Stimulated activated CD8-positive, alpha-beta memory T cell treated with anti-CD3 and anti-CD28 coated beads, Interleukin-7, amount 100 ng/mL, for 4 hours (primary cell): ENCODE measurements around the gene ITGA6.

ENCODE experiments used
- DNase-seq, 2 donors: peaks; one replicate each; pipeline ENCODE4 v3.0.0-alpha.2; 2020; ENCODE audit warnings: low read depth in 2 of 2

Gene ITGA6

DNA sequence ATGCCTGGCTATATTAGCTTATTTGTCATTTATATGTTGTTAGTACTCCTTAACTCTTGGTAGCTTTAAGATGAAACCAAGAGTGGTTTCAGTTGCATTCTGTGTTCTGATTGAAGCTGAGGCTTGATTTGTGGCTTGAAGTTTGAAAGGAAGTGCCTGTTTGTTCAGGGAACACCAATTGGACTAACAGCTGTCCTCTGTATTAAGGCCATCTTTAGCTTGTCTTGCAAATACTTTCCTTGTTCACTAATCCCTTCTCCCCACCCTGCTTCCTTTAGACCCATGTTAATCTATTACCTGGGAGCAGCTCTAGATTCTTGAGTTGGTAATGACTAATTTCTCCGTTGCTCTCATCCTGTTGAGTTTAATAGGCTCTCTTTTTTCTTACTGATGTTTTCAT lies 13.4 kb downstream of the ITGA6 start:
- DNase-seq = no peak

DNA sequence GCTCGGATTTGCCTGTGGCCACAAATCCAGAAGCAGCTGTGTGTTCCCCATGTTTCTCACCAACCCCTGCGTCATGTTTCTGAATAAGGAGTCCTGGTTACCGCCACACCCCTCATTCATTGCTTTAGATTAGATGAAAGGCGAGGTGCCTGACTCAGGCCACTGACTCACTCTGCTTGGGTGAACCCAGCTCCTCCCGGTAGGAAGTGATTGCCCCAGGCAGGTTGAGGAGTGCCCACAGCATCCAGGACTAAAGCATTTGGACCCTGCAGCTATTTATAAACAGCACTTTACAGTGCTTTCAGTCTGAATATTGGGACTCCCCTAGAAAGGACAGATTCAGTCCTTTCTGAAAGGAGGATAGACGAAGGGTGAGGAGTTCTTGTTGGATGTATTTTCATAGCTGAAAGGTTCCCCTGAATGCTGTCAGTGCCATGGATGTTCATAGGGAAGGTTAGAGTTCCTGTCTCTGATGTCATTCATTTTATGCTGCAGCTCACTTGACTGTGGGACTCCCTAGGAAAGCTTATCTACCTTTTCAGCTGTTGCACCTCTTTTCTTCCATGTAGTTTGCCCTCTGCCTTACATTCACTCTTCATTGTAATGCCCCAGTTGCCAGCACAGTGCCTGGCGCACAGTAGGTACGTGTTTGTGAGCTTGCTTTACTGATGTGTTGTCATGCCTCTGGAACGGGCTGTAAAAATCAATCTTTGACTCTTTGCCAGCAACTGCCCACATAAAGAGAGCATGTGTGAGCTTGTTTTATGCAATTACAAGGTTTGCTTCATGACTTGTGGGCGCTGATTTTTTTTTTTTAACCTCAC lies 14.9 kb downstream of the ITGA6 start:
- peak in 1 of 2 donors; percentile 48 for DNase-seq

DNA sequence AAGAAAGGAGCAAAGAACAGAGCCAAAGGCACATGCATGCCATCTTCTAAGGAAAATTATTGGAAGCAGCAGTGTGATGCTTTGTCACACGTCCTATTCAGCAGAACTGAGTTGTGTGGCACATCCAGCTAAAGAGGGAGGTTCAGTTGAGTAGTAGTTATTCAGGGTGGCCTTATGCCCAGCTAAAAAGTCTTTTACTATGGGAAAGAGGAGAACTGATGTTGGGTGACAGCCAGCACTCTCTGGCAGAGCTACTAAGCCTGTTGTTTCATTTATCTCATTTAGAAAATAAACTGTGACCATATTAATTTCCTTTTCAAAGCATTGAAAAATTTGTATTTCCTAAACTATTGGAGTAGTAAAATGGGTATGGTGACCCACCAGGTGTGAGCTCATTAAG lies 18.5 kb downstream of the ITGA6 start:
- no peak for DNase-seq

DNA sequence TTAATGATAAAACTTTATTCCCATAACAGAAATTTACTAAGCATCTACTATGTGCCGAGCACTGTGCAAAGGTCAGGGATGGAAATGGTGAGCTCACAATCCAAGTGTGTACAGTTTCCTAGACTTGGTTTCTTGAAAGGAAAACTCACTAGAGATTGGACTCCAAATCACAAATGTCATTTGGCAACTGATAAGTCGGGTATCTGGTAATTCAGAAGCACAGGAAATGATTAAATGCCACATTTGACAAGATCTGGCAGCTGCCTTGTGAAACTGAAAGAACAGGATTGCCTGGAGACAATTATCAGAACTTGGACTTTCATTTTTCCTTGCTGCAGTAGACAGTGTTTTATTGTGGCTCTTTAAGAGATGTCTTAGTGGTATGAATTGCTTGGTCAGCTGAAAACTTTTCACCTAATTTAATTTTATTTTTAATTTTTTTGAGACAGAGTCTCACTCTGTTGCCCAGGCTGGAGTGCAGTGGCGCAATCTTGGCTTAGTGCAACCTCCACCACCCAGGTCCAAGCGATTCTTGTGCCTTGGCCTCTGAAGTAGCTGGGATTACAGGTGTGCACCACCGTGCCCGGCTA lies 19.2 kb downstream of the ITGA6 start:
- DNase-seq = no peak

DNA sequence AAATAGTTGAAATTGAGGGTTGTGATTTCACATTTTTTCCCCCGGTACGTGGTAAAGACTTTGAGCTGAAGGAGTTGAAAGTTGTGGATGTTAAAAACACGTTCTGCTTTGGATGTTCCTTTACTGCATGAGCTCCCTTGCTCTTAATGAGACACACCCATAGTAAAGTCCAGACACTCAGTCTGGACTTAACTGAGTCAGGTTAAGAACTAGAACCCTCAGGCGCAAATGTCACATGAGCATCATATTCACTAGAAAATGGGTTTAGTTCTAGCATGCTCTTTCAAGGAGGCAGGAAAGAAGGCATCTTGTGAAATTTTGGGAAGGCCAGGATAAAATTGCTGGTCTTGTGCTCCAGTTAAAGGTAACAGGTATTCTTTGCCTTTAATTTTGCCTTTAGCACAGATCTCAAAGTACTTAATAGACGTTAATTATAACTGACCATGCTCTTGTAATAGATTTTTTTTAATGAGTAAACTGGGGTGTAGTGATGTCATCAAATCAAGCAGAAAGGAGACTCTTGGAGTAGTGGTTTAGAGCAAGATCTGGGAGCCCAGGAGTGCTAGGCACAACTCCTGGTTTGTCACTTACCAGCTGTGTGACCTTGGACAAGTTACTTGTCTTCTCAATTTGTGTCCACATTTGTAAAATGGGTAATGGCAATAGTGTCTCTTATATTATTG lies 20.6 kb downstream of the ITGA6 start:
- DNase-seq = no peak

DNA sequence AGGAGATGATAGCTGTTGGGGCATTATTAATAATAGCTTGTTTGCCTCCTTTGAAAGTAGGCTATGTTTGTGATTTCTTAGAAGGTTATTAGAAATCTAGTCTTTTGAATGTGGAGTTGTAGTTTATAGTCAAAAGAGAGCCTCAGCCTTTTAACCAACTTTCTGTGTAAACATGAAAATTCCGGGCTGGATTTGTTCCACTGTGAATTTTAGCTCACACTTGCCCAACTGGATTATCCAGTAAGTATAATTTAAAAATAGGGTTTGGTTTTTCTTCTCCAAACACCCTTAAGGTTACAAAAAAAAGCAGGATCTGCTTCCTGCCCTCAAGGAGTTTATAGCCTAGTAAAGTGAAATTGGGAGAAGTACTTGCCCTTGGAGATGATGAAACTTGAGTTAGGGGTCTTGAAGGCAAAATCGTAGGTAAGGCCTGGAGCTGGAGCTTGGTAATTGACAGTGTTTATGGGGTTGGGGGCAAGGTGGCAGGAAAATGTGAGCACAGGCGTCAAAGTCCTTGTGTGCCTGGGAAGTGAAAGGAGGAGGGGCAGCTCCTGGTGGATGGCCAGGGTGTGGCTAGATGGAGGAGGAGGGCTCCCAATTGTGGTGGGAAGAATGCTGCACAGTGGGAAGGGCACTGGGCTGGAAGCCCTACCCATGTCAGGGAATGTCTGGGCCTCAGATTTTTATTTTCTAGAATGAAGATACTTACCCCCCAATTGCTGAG lies 21.3 kb downstream of the ITGA6 start:
- no peak for DNase-seq

DNA sequence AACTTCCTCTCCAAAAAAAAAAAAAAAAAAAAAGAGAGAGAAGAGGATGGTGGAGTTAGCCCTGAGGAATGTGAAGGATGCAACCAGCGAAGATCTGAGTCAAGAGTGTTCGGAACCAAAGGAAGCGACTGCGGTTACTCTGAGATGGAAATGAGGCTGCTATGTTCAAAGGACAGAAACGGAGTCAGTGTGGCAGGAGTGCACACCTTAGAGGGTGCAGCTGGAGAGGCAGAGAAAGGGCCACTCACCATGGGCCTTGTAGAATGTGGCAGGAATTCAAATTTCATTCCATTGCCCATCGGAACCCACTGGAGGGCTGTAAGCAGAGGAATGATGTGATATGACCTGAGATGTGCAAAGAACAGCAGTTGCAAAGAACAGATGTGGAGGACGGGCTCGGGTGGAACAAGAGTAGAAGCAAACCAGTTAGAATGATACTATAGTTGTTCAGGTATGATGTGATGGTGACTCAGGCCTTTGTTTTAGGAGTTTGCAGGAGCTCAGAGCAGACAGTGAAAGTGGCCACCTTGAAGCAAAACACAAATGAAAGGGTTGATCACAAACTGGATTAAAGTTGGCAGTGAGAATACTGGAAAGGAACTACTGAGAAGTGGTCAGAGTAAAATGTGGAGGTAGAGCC lies 22.6 kb downstream of the ITGA6 start:
- DNase-seq = no peak

DNA sequence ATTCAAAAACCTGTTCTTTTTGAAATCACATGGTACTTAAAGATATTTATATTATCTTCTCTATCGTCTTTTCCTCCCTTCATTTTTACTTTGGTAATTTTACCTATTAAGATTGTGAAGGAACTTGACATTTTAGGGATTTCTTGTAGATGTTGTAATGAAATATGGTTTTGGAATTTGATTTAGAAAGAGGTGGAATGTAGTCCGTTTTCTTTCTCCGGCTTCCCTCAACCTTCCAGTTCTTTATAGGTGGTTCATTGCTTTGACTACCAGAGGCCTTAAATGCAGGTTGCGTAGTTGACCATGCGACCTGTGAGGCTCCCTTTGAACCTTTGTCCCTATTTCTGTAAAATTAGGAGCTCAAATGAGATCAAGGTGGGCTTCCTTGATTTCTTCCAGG lies 24.5 kb downstream of the ITGA6 start:
- no peak for DNase-seq

DNA sequence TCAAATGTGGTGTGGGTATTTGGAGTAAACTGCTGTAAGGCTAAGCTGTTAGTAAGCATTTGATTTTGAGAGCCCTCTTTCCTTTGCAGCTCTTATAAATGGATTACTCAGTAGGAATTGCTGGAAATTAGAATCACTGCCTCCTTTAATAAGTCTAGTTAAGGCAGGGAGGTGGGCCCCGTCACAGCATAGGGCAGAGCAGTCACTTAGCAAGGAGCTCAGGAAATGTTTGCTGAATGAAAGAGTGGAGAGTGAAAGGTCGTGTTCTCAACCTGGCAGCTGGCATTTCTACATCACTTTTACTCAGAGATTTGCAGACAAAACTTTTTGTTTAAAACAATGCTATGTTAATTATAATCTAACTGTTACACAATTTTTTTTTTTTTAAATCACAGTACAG lies 25.5 kb downstream of the ITGA6 start:
- no peak for DNase-seq

DNA sequence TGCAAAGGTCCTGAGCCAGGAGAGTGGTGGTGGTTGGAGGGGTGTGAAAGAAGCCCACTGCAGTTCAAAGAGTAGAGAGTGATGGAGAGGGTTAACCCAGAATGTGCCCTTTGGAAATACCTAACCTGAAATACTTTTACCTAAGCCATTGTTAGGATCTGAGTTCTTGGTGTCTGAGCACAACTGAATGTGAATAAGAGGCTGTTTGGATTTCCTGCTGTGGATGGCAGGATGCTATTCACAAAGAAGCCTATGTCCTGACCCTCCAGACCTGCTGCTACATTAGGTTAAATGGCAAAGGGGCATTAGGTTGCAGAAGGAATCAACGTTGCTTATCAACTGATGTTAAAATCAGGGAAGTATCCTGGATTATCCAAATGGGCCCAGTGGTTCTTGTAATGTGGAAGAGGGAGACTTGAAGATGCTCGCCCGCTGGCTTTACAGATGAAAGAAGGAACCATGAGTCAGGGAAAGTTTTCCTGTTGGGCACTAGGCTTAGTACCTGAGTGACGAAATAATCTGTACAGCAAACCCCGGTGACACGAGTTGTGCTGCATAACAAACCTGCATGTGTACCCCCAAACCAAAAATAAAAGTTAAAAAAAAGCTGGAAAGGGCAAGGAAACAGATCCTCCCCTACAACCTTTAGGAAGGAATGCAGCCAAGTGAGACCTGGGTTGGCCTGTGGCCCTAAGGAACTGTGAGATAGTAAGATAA lies 27.2 kb downstream of the ITGA6 start:
- no peak for DNase-seq

DNA sequence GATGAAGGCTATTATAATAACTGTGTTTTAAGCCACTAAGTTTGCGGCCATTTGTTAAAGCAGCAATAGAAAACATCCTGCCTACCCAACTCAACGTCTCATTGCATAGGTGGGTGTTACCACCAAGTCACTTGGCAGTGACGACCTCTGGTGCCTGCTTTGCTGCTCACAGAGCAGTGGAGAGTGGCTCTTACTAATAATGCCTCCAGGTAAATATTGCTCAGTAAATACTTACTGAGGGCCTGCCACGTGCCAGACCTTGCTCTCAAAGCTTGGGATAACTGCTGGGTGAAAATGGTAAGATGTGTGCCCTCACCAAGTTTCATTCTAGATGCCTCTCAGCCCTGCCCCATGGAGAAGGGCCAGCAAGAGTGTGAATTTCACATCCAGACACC lies 27.7 kb downstream of the ITGA6 start:
- DNase-seq = no peak

DNA sequence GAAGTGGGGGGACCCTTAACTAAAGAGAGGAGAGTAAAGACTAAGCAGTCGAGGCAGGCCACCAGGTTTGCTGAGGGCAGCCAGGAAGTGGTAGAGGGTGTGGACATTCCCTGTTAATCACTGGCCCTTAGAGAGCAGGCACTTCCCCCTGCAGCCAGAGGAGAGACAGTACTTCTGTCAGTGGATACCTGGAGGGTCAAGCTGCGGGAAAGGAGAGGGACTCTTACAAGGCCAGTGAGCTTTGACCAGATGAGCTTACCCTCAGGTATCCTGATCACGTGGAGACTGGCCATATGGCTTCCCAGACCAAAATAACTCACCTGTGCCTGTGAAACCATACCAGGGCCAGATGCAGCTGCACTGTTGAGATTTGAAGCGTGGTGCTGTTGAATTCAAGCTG lies 28.6 kb downstream of the ITGA6 start:
- no peak for DNase-seq

DNA sequence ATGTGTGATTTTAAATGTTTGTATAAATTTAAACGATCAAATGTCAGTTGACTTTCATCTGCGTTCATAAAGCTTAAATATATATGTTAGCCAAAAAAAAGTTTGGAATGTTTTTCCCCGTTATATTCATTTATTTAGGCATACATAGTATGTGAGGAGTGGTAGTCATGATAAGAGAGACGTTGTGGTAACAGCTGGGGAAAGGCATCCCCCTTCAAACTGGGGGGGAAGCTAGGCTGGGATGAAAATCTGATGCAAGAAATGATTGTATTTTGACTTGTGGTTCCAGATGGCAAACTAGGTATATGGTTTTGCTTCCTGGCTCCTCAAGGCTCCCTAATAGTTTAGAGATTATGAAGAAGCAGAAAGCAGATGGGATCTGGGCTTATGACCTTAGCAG lies 30.1 kb downstream of the ITGA6 start:
- DNase-seq = no peak

DNA sequence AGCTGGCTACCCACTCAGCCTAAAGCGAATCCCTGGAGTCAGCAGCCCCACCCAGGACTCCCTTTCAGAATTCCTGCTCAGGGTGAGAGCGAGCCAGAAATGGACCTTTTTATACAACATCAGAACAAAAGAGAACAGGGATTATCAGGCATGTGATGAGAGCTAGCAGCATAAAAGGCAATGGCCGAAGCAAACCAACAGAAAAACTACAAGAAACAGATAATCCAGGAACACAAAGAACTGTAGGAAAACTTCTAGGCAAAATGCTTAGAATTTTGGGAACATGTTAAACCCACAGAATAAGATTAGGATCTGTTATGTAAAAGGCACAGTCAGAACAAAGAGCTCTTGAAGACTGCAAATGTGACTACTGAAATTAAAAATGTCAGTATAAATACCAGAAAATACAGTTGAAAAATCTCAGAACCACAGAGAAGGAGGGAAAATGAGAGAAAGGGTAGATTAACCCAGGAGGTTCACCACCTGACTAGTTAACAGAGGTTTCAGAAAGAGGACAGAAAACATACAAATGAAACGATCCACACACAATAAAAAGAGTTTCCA lies 31.3 kb downstream of the ITGA6 start:
- no peak for DNase-seq

DNA sequence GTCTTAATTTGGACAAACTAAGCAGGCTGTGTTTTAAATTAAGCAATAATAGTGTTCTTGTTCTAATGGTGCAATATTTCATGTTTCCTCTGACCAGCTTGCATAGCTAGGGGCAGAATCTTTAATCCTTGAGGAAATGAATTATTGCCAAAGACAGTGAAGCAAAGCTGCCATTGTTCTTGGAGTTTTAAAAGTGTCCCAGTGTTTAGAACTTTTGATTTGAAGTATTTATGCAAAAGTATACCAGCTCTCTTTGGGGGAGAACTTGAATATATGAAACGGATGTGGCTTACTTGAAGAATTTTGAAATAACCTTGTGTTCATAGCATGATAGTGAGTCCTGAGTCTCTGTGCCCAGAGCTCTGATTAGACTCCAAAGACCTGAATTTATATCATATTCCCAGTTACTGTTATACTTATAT lies 33.4 kb downstream of the ITGA6 start:
- no peak for DNase-seq

DNA sequence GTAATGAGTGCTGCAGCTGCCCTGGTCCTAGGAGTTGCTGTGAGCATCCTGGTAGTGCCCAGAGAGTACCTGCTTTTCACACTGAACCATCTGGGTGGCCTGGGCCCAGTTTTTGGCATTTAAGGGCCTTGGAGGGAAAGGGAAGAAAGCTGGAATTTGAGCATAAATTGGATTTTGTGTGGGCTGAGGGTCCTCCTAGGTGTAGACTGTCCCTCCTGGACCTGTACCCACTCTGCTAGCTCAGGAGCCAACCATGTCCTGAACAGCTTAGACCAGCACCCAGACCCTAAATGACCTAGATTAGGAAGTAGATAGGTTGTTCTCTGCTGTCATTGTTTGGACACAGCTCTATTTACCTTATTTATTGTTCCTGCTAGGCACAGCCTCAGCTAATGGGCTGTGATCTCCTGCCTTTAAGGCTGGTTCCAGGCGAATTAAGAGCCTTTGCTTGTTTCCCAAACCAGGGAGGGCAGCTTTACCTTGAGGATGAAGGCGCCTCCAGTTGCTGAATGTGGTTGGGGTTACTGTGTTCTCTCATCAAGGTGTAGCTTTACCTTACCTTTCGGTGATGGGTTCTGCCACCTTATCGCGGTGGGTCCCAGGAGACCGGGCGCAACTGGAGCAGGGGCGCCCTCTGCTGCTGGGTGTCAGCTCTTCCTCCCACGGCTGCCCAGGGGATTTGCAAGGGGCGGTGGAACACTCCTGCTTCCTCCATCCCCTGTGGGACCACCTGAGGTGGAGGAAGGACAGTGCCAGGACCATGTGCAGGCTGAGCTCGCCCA lies 34.4 kb downstream of the ITGA6 start:
- peak; percentile 50 to 66 for DNase-seq

DNA sequence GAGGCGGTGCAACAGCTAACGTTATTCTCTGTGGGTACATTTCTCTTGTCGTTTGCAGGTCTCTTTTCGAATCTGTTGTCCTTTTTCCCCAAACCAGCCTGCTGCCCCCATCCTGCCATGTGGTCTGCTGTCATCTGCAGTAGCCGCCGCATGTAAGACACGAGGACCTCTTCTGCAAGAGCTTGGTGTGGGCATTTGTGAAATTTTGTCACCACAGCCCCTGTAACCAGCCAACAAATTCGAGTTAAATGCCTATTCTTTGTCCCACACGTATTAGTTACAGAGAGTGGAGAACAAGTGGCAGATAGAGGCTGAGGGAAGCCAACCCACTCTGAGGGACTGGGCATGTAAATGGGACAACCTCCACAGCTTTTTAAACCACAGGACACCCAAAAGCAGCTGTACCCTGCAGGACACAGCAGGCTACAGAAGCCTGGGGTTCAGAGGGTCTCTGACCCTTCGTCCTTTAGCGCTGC lies 35.0 kb downstream of the ITGA6 start:
- no peak for DNase-seq

DNA sequence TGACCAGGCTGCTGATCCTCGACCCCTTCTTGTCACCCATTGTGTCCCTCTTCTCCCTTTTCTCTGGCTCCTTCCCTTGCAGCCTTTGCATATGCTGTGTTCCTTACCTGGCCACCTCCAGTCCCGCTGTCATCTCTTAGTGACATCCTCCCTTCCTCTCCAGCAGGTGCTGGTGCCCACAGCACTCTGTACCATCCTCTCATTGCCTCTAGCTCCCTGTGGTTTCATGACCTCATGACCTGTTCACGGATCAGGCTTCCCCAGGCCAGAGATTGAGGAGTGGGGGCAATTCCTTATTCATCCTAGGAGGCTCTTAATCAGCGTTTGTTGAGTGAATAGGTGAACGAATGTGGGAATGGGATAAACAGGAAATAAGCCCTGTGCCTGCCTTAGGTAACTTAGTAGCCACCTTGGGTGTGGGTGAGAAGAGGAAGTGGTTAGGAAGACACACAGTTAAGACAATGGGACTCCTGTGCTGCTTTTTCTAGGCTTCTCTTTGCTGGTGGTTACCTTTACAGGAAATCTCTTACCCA lies 35.5 kb downstream of the ITGA6 start:
- no peak for DNase-seq

DNA sequence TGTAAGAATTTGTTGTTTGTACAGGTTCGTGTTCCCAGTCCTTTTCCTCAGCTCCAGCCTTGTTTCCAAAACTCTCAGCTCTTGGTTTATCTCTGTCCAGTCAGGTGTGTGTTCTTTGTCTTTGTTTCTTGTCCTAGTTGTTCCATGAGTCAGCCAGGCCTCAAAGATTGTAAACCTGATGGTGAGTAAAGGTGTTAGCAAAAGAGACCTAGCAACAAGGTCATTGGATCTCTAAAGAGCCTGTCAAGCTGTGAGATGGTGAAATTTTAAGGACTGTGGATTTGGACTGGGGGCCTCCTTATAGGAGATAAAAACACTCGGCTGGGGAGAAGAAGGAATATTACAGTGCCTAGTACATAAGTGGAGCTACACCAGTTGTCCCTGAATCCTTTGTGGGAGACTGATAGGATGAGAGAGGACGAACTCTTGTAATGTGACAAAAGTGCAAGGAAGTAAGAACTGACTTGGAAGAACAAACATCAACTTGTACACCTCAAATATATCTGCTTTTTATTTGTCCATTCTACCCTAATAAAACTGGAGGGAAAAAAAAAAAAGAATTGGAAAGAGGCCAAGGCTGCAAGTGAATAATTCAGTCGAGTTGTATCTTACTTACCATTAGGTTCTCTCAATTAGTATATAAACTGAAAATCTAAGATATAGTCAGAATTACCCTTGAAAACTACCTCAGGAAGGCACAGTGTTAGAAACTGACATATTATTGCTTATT lies 37.2 kb downstream of the ITGA6 start:
- DNase-seq = no peak
